K562 (cell line): ENCODE data around the gene METRN. TPM values are rescaled to one million over a fixed set of nuclear protein-coding genes. Genes with fewer than 3 reads are reported as not detected.

Experiments
- AFF1 ChIP-seq, 2 experiments: fragments of 450-650 bp; IDR thresholded peaks; 2 replicates each; pipeline ENCODE4 v1.6.1; 2018; ENCODE audit warnings: mild to moderate bottlenecking in 2 of 2, low read depth in 1 of 2; ENCODE audit not compliant: partially characterized antibody in 2 of 2
- ATF1 ChIP-seq, 2 experiments: fragments of 450-650 bp in 1 of 2; IDR thresholded peaks; 2 replicates each; pipeline ENCODE4 v1.6.1; 2016; ENCODE audit warnings: missing compliant biosample characterization in 1 of 2, missing genetic modification characterization in 1 of 2
- ATF7 ChIP-seq: fragments of 450-650 bp; IDR thresholded peaks from 2 replicates; pipeline ENCODE4 v1.7.1; 2014; ENCODE audit warnings: mild to moderate bottlenecking, moderate library complexity
- CBFA2T3 ChIP-seq: fragments of 450-650 bp; IDR thresholded peaks from 2 replicates; pipeline ENCODE4 v1.6.1; 2017
- CC2D1A ChIP-seq: fragments of 450-650 bp; IDR thresholded peaks from 2 replicates; pipeline ENCODE4 v1.6.1; 2017; ENCODE audit warnings: mild to moderate bottlenecking
- DDX20 ChIP-seq: fragments of 450-650 bp; IDR thresholded peaks from 2 replicates; pipeline ENCODE4 v1.6.1; 2016; ENCODE audit warnings: missing genetic modification characterization, low read depth, mild to moderate bottlenecking, missing compliant biosample characterization, moderate library complexity
- ELF2 ChIP-seq: fragments of 250-450 bp; sonication (Bioruptor Pico); IDR thresholded peaks from 2 replicates; pipeline ENCODE4 v1.5.0; 2021; ENCODE audit warnings: mild to moderate bottlenecking
- EP300 ChIP-seq: IDR thresholded peaks from 2 replicates; pipeline ENCODE4 v1.6.1; 2012; ENCODE audit warnings: low read length, improper control_type of control experiment
- ETV5 ChIP-seq: sonication (generic); formaldehyde crosslinking; IDR thresholded peaks from 2 replicates; pipeline ENCODE4 v1.4.0; 2020; ENCODE audit warnings: low read depth, mild to moderate bottlenecking, missing genetic modification reagents
- GATAD2B ChIP-seq: fragments of 450-650 bp; IDR thresholded peaks from 2 replicates; pipeline ENCODE4 v1.6.1; 2017; ENCODE audit warnings: mild to moderate bottlenecking, borderline replicate concordance
- HCFC1 ChIP-seq: IDR thresholded peaks from 2 replicates; pipeline ENCODE4 v1.6.1; 2012; ENCODE audit warnings: low read depth, low read length, improper control_type of control experiment
- HNRNPUL1 ChIP-seq: fragments of 200-400 bp; formaldehyde crosslinking; IDR thresholded peaks from 2 replicates; pipeline ENCODE4 v1.6.1; 2017; ENCODE audit warnings: low read length
- KDM5B ChIP-seq: fragments of 200-600 bp; sonication (generic); IDR thresholded peaks from 2 replicates; pipeline ENCODE4 v1.6.1; 2012; ENCODE audit warnings: low read depth, mild to moderate bottlenecking, moderate library complexity, low read length, control low read depth, inconsistent platforms; ENCODE audit not compliant: insufficient replicate concordance
- MAZ ChIP-seq, 2 experiments: fragments of 450-650 bp in 1 of 2; sonication (generic) in 1 of 2; formaldehyde crosslinking; IDR thresholded peaks in 1 of 2; conservative IDR thresholded peaks in 1 of 2; 2 replicates each; pipeline versions ENCODE4 v1.4.0 to v1.5.0; 2020; ENCODE audit warnings: mild to moderate bottlenecking in 1 of 2, missing genetic modification reagents in 1 of 2
- POLR2A ChIP-seq: fragments of 450-650 bp; conservative IDR thresholded peaks from 2 replicates; pipeline ENCODE4 v1.6.1; 2016
- PRMT5 ChIP-seq: sonication (generic); formaldehyde crosslinking; IDR thresholded peaks from 2 replicates; pipeline ENCODE4 v1.5.0; 2020; ENCODE audit warnings: missing genetic modification reagents
- YY1 ChIP-seq, 3 experiments: IDR thresholded peaks; 2 replicates each; pipeline ENCODE4 v1.6.1; 2011; ENCODE audit warnings: low read length in 2 of 3, mild to moderate bottlenecking in 2 of 3, moderate library complexity in 2 of 3, borderline replicate concordance in 1 of 3, control low read depth in 1 of 3, low read depth in 1 of 3; ENCODE audit not compliant: insufficient read depth in 3 of 3, insufficient replicate concordance in 2 of 3, control insufficient read depth in 1 of 3, insufficient read length in 1 of 3; ENCODE audit errors: extremely low read depth in 1 of 3
- ZNF511 ChIP-seq: sonication (generic); formaldehyde crosslinking; IDR thresholded peaks from 2 replicates; pipeline ENCODE4 v1.8.0; 2022; ENCODE audit warnings: mild to moderate bottlenecking, missing genetic modification reagents
- polyA plus RNA-seq, 8 experiments: library from polyadenylated mRNA; depleted of rRNA in 4 of 8; stranded (reverse) in 5 of 8; unstranded in 3 of 8; fragments of >200 nt; fragmentation: Nextera tagmentation in 2 of 8; fragmentation: Illumina TruSeq in 1 of 8; extraction: Ambion mirVana in 2 of 8; extraction: Trizol in 1 of 8; gene quantifications; 2 replicates each; pipeline versions ENCODE4 v1.2.1 to v1.2.3, GENCODE V29; 2011 to 2014; ENCODE audit warnings: inconsistent platforms in 1 of 8, missing spikeins in 1 of 8
- total RNA-seq, 7 experiments: library from RNA; depleted of rRNA in 6 of 7; stranded (reverse); fragments of >200 nt in 6 of 7; fragmentation: Illumina TruSeq in 2 of 7; extraction: Trizol in 2 of 7; gene quantifications; 2 replicates each; pipeline versions ENCODE4 v1.2.1 to v1.2.3, GENCODE V29; 2011 to 2021; ENCODE audit warnings: low replicate concordance in 1 of 7
- TF ChIP-seq, protein P1 (sequence below): fragments of 450-650 bp; IDR thresholded peaks from 2 replicates; pipeline ENCODE4 v1.6.1; 2017; ENCODE audit warnings: antibody characterized with exemption, mild to moderate bottlenecking

Gene METRN
- total and polyA plus RNA-seq, 9 of the 15 experiments (the other 6 are each of a cell fraction or from before 2014, with no cell fraction given), result 0.20 to 89.8 (median 15.4) TPM

GRCh38 chr16:740764-741505 is 26.0 kb downstream of the METRN start, which contains the start of gene CIAO3 (continued):
- TF ChIP-seq ZNF511 (CRISPR knock-in tag) (no peak), ATF7 (peak; percentile 98), HNRNPUL1 (no peak), KDM5B (peak; percentile 78), EP300 (0 out of 2 replicates have a peak, but pooled peaks have one; percentile 10), POLR2A (peak; percentile 77), CBFA2T3 (no peak), GATAD2B (peak; percentile 94), ETV5 (0 out of 2 replicates have a peak, but pooled peaks have one; percentile 56), CC2D1A (no peak), DDX20 (tag) (no peak), HCFC1 (peak; percentile 98), ELF2 (CRISPR knock-in tag) (peak; percentile 100), YY1 (IDR thresholded peaks at IDR 0.05; ENCODE audit: borderline replicate concordance in 1 of 3, control insufficient read depth in 1 of 3, extremely low read depth in 1 of 3, insufficient read depth in 3 of 3, insufficient read length in 1 of 3, insufficient replicate concordance in 2 of 3, low read depth in 1 of 3, low read length in 2 of 3) (peak; percentile 79 to 96 (median 93)), AFF1 (IDR thresholded peaks at IDR 0.05; ENCODE audit: low read depth in 1 of 2, partially characterized antibody in 2 of 2) (no peak), PRMT5 (CRISPR knock-in tag) (no peak), ATF1 (CRISPR knock-in tag; IDR thresholded peaks at IDR 0.05) (peak; percentile 89), ATF1 (tag; IDR thresholded peaks at IDR 0.05) (peak; percentile 95), MAZ (CRISPR knock-in tag; conservative IDR thresholded peaks at IDR 0.05 in 1 of 2, IDR thresholded peaks at IDR 0.05 in 1 of 2) (peak; percentile 83 to 90)
- TF ChIP-seq, protein P1, sequence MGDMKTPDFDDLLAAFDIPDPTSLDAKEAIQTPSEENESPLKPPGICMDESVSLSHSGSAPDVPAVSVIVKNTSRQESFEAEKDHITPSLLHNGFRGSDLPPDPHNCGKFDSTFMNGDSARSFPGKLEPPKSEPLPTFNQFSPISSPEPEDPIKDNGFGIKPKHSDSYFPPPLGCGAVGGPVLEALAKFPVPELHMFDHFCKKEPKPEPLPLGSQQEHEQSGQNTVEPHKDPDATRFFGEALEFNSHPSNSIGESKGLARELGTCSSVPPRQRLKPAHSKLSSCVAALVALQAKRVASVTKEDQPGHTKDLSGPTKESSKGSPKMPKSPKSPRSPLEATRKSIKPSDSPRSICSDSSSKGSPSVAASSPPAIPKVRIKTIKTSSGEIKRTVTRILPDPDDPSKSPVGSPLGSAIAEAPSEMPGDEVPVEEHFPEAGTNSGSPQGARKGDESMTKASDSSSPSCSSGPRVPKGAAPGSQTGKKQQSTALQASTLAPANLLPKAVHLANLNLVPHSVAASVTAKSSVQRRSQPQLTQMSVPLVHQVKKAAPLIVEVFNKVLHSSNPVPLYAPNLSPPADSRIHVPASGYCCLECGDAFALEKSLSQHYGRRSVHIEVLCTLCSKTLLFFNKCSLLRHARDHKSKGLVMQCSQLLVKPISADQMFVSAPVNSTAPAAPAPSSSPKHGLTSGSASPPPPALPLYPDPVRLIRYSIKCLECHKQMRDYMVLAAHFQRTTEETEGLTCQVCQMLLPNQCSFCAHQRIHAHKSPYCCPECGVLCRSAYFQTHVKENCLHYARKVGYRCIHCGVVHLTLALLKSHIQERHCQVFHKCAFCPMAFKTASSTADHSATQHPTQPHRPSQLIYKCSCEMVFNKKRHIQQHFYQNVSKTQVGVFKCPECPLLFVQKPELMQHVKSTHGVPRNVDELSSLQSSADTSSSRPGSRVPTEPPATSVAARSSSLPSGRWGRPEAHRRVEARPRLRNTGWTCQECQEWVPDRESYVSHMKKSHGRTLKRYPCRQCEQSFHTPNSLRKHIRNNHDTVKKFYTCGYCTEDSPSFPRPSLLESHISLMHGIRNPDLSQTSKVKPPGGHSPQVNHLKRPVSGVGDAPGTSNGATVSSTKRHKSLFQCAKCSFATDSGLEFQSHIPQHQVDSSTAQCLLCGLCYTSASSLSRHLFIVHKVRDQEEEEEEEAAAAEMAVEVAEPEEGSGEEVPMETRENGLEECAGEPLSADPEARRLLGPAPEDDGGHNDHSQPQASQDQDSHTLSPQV, result 0 out of 2 replicates have a peak, but pooled peaks have one; percentile 14
